ENCODE data around the gene SNRNP70.
A peak's percentile ranks its signal among the peaks of the same experiment; 100 is the strongest.
"Not testable (repeated sequence)": the region's sequence is repeated elsewhere in the genome, so short reads cannot be mapped to it uniquely, and the experiment has no call there.

Gene SNRNP70

GRCh38 chr19:49056101-49056901 is 28.9 kb upstream of the SNRNP70 start:
- DNase-seq (ENCODE audit: low spot score) = peak; percentile 89
- no peak for TF ChIP-seq CTCF (IDR thresholded peaks at IDR 0.05; ENCODE audit: extremely low read depth, missing control alignments)

- not testable (repeated sequence) for DNase-seq (ENCODE audit: low spot score)
Measured at GRCh38 chr19:49056902-49057596, 28.2 kb upstream of the SNRNP70 start.

- no peak for TF ChIP-seq CTCF (IDR thresholded peaks at IDR 0.05; ENCODE audit: extremely low read depth, missing control alignments)
- peak; percentile 58 for DNase-seq (ENCODE audit: low spot score)
Measured at GRCh38 chr19:49057636-49058234, 27.5 kb upstream of the SNRNP70 start, which contains the start of gene CGB7. CGB7 (minus strand) TSS chr19:49057749; CDS start chr19:49055375, 2,374 bp downstream.

GRCh38 chr19:49058562-49058961 is 26.7 kb upstream of the SNRNP70 start:
- DNase-seq (ENCODE audit: low spot score) = peak; percentile 52

GRCh38 chr19:49059053-49059452 is 26.2 kb upstream of the SNRNP70 start:
- DNase-seq (ENCODE audit: low spot score) = peak; percentile 17
- no peak for TF ChIP-seq CTCF (IDR thresholded peaks at IDR 0.05; ENCODE audit: extremely low read depth, missing control alignments)

More at GRCh38 chr19:49058562-49058961, 26.7 kb upstream of the SNRNP70 start:
- TF ChIP-seq CTCF (IDR thresholded peaks at IDR 0.05; ENCODE audit: extremely low read depth, missing control alignments) = no peak

GRCh38 chr19:49061000-49061399 is 24.3 kb upstream of the SNRNP70 start:
- DNase-seq (ENCODE audit: low spot score) = no peak
- TF ChIP-seq CTCF (IDR thresholded peaks at IDR 0.05; ENCODE audit: extremely low read depth, missing control alignments) = no peak

GRCh38 chr19:49061445-49061844 is 23.8 kb upstream of the SNRNP70 start:
- peak; percentile 48 for DNase-seq (ENCODE audit: low spot score)
- TF ChIP-seq CTCF (IDR thresholded peaks at IDR 0.05; ENCODE audit: extremely low read depth, missing control alignments) = no peak

Measured in GM20000 (cell line).